Spleen (tissue), 13 donors: ENCODE results near the gene ING4. TPM values are rescaled to one million over a fixed set of nuclear protein-coding genes. Genes with fewer than 3 reads are reported as not detected.
"Not testable (repeated sequence)": the region's sequence is repeated elsewhere in the genome, so short reads cannot be mapped to it uniquely, and the experiment has no call there.

Source experiments
- DNase-seq: peaks from one replicate; pipeline ENCODE4 v3.0.0-alpha.2; 2020
- H3K27ac ChIP-seq, 8 donors: fragments of 200-600 bp; sonication (generic) in 7 of 8; 1 replicate in 4 of 8; 2 replicates in 4 of 8; pipeline versions ENCODE4 v1.5.0 to v1.8.0; 2016 to 2021; ENCODE audit warnings: inconsistent platforms in 4 of 8, mild to moderate bottlenecking in 4 of 8, moderate library complexity in 1 of 8
- H3K27me3 ChIP-seq, 7 donors: fragments of 200-600 bp; sonication (generic) in 6 of 7; replicated peaks in 1 of 7; 1 replicate in 4 of 7; 2 replicates in 3 of 7; pipeline versions ENCODE4 v1.5.0 to v1.8.0; 2016 to 2021; ENCODE audit warnings: inconsistent platforms in 3 of 7, mild to moderate bottlenecking in 1 of 7
- H3K36me3 ChIP-seq, 6 donors: fragments of 200-600 bp; sonication (generic) in 5 of 6; 1 replicate in 4 of 6; 2 replicates in 2 of 6; pipeline versions ENCODE4 v1.5.0 to v1.8.0; 2016 to 2021; ENCODE audit warnings: inconsistent platforms in 2 of 6
- H3K4me1 ChIP-seq, 6 donors: fragments of 200-600 bp; sonication (generic) in 5 of 6; 1 replicate in 3 of 6; 2 replicates in 3 of 6; pipeline versions ENCODE4 v1.5.0 to v1.8.0; 2016 to 2021; ENCODE audit warnings: inconsistent platforms in 3 of 6
- H3K4me3 ChIP-seq, 8 donors: fragments of 200-600 bp; sonication (generic) in 7 of 8; 1 replicate in 4 of 8; 2 replicates in 4 of 8; pipeline versions ENCODE4 v1.5.0 to v1.8.0; 2016 to 2021; ENCODE audit warnings: inconsistent platforms in 4 of 8, mild to moderate bottlenecking in 4 of 8, moderate library complexity in 2 of 8
- H3K9me3 ChIP-seq, 8 donors: fragments of 200-600 bp; sonication (generic) in 7 of 8; 1 replicate in 4 of 8; 2 replicates in 4 of 8; pipeline versions ENCODE4 v1.5.0 to v1.8.0; 2016 to 2021; ENCODE audit warnings: inconsistent platforms in 4 of 8
- POLR2A ChIP-seq, 3 donors: fragments of 450-650 bp; IDR thresholded peaks; one replicate each; pipeline ENCODE4 v1.5.1; 2017; ENCODE audit warnings: antibody characterized with exemption in 3 of 3, mild to moderate bottlenecking in 1 of 3
- POLR2AphosphoS5 ChIP-seq, 3 donors: sonication (generic); formaldehyde crosslinking; IDR thresholded peaks; one replicate each; pipeline ENCODE4 v1.5.1; 2017; ENCODE audit warnings: antibody characterized with exemption in 3 of 3
- WGBS, 5 donors: extraction: QIAGEN DNeasy Blood & Tissue Kit in 3 of 5; methylation state at CpG; one replicate each; pipeline versions ENCODE4 v1.1.5 to v1.1.7; 2013 to 2018; 5-methylcytosine and 5-hydroxymethylcytosine counted together
- intact Hi-C: fragments of 100-400 bp; cut with DNase I; formaldehyde crosslinking; loops from one replicate; pipeline ENCODE4 v1.15.0; 2023; ENCODE audit warnings: low total_unique reads
- long read RNA-seq, 2 donors: transcript quantifications; one replicate each; lab custom pipeline, GENCODE V29; 2026
- polyA plus RNA-seq, 3 donors: library from polyadenylated mRNA; stranded (reverse); fragments of 200-250 nt; gene quantifications; one replicate each; pipeline ENCODE4 v1.2.1, GENCODE V29; 2013
- total RNA-seq, 7 donors: library from RNA; depleted of rRNA in 3 of 7; stranded (reverse); fragments of >200 nt in 3 of 7; fragmentation: NEBNext Ultra II Directional in 4 of 7; extraction: Animal tissue kit (Norgen Biotek cat#: 25700) in 4 of 7; gene quantifications; one replicate each; pipeline versions ENCODE4 v1.1.0 to v1.2.1, GENCODE V29; 2016 to 2021
- TF ChIP-seq, protein P1 (sequence below), 11 experiments: fragments of 200-600 bp in 7 of 11; fragments of 450-650 bp in 4 of 11; sonication (generic) in 4 of 11; IDR thresholded peaks in 8 of 11; conservative IDR thresholded peaks in 3 of 11; 1 replicate in 7 of 11; 2 replicates in 4 of 11; pipeline versions ENCODE4 v1.4.0 to v1.8.0; 2016 to 2021; ENCODE audit warnings: antibody characterized with exemption in 11 of 11, inconsistent platforms in 4 of 11, mild to moderate bottlenecking in 1 of 11
- donor health status: healthy with polysubstance abuse.
- donor health status: DM: no; HTN: no; CAD: no; lungs with moderate emphysema.
- donor health status: DM: no; HTN: no; CAD: no.
- donor health status: Bipolar disorder and iron deficiency.
- donor health status: healthy.
- donor health status: DM: no; HTN: no; CAD: no.
- donor health status: DM: yes; HTN: yes; CAD: no.

The ING4 gene
- total RNA-seq (10 to 100 TPM; 34.5 to 68.8 (median 49.9) TPM), polyA plus RNA-seq (10 to 100 TPM; 33.0 to 56.7 (median 50.3) TPM)
- long read RNA-seq, donor 1, transcript ING4-201 (8 exons, 1,709 nt), result major isoform, 12 of 28 reads
- long read RNA-seq, donor 1, transcript ING4-202 (8 exons, 1,393 nt), result minor isoform, 11 of 28 reads
- long read RNA-seq, donor 1, partial matches to known transcripts, result 0 of 28 reads
- long read RNA-seq, donor 1, other reads (novel, unspliced or antisense), result 0 of 28 reads
- long read RNA-seq, donor 2, transcript ING4-202 (8 exons, 1,393 nt), result minor isoform, 5 of 20 reads
- long read RNA-seq, donor 2, transcript ING4-201 (8 exons, 1,709 nt), result major isoform, 11 of 20 reads
- long read RNA-seq, donor 2, partial matches to known transcripts, result 0 of 20 reads
- long read RNA-seq, donor 2, other reads (novel, unspliced or antisense), result 0 of 20 reads

DNA sequence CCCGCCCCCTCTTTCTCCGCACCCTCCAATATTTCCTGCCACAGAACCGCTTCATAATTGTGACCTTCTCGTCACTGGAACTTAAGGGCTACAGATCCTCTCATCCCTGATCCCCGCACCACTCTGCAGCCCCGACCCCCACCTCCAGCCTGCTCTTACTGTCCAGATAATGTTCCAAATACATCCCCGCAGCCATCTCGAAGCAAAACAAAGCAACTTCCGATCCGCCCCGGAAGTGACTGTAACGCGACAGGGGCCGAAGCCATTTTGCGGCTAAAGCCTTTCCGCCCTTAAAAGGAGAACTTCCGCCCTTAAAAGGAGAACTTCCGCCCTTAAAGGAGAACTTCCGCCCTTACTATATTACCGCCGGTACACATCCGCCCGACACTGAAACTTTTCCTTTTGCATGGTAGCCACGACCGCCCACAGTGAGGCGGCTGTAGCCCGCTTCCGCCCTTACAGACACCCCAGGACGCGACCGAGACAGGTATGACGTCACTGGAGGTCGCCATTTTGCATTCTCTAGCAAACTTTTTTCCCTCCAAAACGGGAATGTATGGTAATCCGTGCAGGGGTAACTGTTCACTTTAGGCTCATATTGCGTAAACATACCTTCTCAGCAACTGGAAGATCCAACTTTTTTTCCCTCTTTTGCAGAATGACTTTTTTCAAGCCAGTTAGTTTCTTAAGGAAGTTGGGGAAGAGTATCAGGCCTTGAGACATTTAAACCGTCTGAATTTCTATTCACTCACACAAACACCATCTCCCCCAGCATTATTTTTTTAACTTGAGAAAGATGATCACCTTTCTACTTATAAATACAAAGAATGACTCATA, at the start of gene ING4:
ING4 (minus strand) TSS at position 214 of the 837 bp plus-strand sequence; CDS start at position 196, 18 bp downstream.
- peak within 1 kb of the TSS; percentile 75 to 93 (median 82) for H3K27ac ChIP-seq

DNA sequence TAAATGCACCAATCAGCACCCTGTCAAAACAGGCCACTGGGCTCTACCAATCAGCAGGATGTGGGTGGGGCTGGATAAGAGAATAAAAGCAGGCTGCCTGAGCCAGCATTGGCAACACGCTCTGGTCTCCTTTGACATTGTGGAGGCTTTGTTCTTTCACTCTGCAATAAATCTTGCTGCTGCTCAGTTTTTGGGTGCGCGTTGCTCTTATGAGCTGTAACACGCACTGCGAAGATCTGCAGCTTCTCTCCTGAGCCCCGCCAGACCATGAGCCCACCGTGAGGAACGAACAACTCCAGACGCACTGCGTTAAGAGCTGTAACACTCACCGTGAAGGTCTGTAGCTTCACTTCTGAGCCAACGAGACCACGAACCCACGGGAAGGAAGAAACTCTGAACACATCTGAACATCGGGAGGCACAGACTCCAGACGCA, 46.1 kb upstream of the ING4 start:
- Histone ChIP-seq H3K9me3 (no peaks in the 10 kb centered on the region), H3K4me1 (no peaks in the 10 kb centered on the region), H3K4me3 (peak overlapping the region in 1 of 8 donors; percentile 15), H3K27ac (no peak overlapping the region), H3K27me3 (peaks cover 0 to 85% (median 36%) of the 10 kb centered on the region in 7 donors), H3K36me3 (no peaks in the 10 kb centered on the region)
- WGBS, 5 donors, result 59 to 77% (median 63%) methylated on average over 14 to 16 of the region's 16 CpGs
- intact Hi-C loops, result no loop called here
- TF ChIP-seq POLR2AphosphoS5 (IDR thresholded peaks at IDR 0.05) (no peak), POLR2A (IDR thresholded peaks at IDR 0.05) (no peak)
- TF ChIP-seq, protein P1, sequence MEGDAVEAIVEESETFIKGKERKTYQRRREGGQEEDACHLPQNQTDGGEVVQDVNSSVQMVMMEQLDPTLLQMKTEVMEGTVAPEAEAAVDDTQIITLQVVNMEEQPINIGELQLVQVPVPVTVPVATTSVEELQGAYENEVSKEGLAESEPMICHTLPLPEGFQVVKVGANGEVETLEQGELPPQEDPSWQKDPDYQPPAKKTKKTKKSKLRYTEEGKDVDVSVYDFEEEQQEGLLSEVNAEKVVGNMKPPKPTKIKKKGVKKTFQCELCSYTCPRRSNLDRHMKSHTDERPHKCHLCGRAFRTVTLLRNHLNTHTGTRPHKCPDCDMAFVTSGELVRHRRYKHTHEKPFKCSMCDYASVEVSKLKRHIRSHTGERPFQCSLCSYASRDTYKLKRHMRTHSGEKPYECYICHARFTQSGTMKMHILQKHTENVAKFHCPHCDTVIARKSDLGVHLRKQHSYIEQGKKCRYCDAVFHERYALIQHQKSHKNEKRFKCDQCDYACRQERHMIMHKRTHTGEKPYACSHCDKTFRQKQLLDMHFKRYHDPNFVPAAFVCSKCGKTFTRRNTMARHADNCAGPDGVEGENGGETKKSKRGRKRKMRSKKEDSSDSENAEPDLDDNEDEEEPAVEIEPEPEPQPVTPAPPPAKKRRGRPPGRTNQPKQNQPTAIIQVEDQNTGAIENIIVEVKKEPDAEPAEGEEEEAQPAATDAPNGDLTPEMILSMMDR (IDR thresholded peaks at IDR 0.05 in 8 of 11, conservative IDR thresholded peaks at IDR 0.05 in 3 of 11), result no peak
- peak; percentile 41 for DNase-seq

More for the DNA sequence above, at the start of gene ING4:
- H3K36me3 ChIP-seq, result peaks cover 0 to 47% (median 26%) of the 10 kb centered on the region in 6 donors
- peak within 1 kb of the TSS; percentile 65 to 94 (median 78) for H3K4me3 ChIP-seq
- peak in 1 of 3 donors; percentile 11 for TF ChIP-seq POLR2A (IDR thresholded peaks at IDR 0.05)
- peak; percentile 75 to 90 (median 89) for TF ChIP-seq POLR2AphosphoS5 (IDR thresholded peaks at IDR 0.05)
- TF ChIP-seq, protein P1 (IDR thresholded peaks at IDR 0.05 in 8 of 11, conservative IDR thresholded peaks at IDR 0.05 in 3 of 11), result peak in 2 of 11 experiments; percentile 18 to 26
- intact Hi-C loops, result no loop called here
- H3K27me3 ChIP-seq, result no peaks in the 10 kb centered on the region
- 1 to 2% (median 1%) methylated on average over 37 of the region's 37 CpGs for WGBS, 5 donors
- peak; percentile 97 for DNase-seq
- H3K9me3 ChIP-seq, result no peaks in the 10 kb centered on the region
- H3K4me1 ChIP-seq, result peaks cover 12 to 84% (median 27%) of the 10 kb centered on the region in 6 donors

DNA sequence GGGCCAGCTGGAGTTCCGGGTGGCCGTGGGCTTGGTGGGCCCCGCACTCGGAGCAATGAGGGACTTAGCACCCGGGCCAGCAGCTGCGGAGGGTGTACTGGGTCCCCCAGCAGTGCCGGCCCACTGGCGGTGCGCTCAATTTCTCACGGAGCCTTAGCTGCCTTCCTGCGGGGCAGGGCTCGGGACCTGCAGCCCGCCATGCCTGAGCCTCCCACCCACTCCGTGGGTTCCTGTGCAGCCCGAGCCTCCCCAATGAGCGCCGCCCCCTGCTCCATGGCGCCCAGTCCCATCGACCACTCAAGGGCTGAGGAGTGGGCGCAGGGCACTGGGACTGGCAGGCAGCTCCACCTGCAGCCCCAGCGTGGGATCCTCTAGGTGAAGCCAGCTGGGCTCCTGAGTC, 45.4 kb upstream of the ING4 start:
- H3K27ac ChIP-seq, H3K36me3 ChIP-seq, H3K4me1 ChIP-seq, H3K4me3 ChIP-seq, intact Hi-C loops, H3K9me3 ChIP-seq: not testable (repeated sequence)
- peaks cover 0 to 87% (median 42%) of the 10 kb centered on the region in 7 donors for H3K27me3 ChIP-seq
- peak; percentile 43 for DNase-seq
- WGBS, 5 donors, result 92 to 96% (median 92%) methylated on average over 5 to 21 of the region's 21 CpGs

DNA sequence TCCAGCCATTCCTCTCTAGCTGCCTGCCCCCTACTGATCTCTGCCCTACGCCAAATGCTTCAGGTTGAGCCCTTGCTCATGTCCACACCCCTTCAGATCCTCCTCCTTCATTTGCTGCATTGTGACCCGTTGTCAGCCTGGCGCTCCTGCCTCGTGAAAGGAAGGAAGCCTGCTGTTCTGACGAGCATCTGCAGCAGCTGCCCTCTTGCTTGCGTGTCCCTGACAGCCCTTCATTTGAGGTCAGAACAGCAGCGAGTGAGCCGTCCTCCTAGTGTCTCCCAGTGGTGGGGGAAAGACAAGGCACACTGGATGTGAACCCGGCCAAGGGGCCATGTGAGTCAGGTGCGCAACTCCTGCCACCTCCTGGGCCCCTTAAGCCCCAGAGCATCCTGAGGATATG, 40.7 kb upstream of the ING4 start:
- peaks cover 7 to 24% (median 18%) of the 10 kb centered on the region in 6 donors for H3K4me1 ChIP-seq
- no peak overlapping the region for H3K27ac ChIP-seq
- peak; percentile 67 for DNase-seq
- intact Hi-C loops, result no loop called here
- no peak for TF ChIP-seq POLR2A (IDR thresholded peaks at IDR 0.05)
- TF ChIP-seq, protein P1 (IDR thresholded peaks at IDR 0.05 in 8 of 11, conservative IDR thresholded peaks at IDR 0.05 in 3 of 11), result no peak
- TF ChIP-seq POLR2AphosphoS5 (IDR thresholded peaks at IDR 0.05), result no peak
- H3K9me3 ChIP-seq, result no peaks in the 10 kb centered on the region
- peaks cover 0 to 100% (median 78%) of the 10 kb centered on the region in 7 donors for H3K27me3 ChIP-seq
- no peaks in the 10 kb centered on the region for H3K36me3 ChIP-seq
- 7 to 13% (median 10%) methylated on average over 10 of the region's 10 CpGs for WGBS, 5 donors
- H3K4me3 ChIP-seq, result no peak overlapping the region
